ENCODE results near the gene PRKCA.

PRKCA gene

GRCh38 chr17:66762276-66762675, 459.9 kb downstream of the PRKCA start:
- no peak overlapping the region for H3K4me3 ChIP-seq (ENCODE audit: low read depth, low read length)
- DNase-seq (ENCODE audit: low read depth, low spot score): no peak
- TF ChIP-seq, protein P1, sequence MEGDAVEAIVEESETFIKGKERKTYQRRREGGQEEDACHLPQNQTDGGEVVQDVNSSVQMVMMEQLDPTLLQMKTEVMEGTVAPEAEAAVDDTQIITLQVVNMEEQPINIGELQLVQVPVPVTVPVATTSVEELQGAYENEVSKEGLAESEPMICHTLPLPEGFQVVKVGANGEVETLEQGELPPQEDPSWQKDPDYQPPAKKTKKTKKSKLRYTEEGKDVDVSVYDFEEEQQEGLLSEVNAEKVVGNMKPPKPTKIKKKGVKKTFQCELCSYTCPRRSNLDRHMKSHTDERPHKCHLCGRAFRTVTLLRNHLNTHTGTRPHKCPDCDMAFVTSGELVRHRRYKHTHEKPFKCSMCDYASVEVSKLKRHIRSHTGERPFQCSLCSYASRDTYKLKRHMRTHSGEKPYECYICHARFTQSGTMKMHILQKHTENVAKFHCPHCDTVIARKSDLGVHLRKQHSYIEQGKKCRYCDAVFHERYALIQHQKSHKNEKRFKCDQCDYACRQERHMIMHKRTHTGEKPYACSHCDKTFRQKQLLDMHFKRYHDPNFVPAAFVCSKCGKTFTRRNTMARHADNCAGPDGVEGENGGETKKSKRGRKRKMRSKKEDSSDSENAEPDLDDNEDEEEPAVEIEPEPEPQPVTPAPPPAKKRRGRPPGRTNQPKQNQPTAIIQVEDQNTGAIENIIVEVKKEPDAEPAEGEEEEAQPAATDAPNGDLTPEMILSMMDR (IDR thresholded peaks at IDR 0.05; ENCODE audit: insufficient read depth, low read length, missing control alignments): no peak
- POLR2A ChIA-PET: no interaction called here
- CTCF ChIA-PET: no interaction called here

- TF ChIP-seq, protein P1 (IDR thresholded peaks at IDR 0.05; ENCODE audit: insufficient read depth, low read length, missing control alignments): no peak
- ChIA-PET CTCF (no interaction called here), POLR2A (no interaction called here)
- DNase-seq (ENCODE audit: low read depth, low spot score): no peak
- no peak overlapping the region for H3K4me3 ChIP-seq (ENCODE audit: low read depth, low read length)
Observed at GRCh38 chr17:66763056-66763455, 460.6 kb downstream of the PRKCA start.

- H3K4me3 ChIP-seq (ENCODE audit: low read depth, low read length): no peak overlapping the region
- no peak for DNase-seq (ENCODE audit: low read depth, low spot score)
- TF ChIP-seq, protein P1 (IDR thresholded peaks at IDR 0.05; ENCODE audit: insufficient read depth, low read length, missing control alignments): no peak
- POLR2A ChIA-PET: no interaction called here
- CTCF ChIA-PET: interaction anchor here (0.9 kb wide), 1 partner anchor 37 kb away, joined by 4 read pairs; no protein-coding TSS in a partner anchor
Observed at GRCh38 chr17:66764506-66764905, 462.1 kb downstream of the PRKCA start.

- ChIA-PET POLR2A (no interaction called here), CTCF (no interaction called here)
- DNase-seq (ENCODE audit: low read depth, low spot score): no peak
- H3K4me3 ChIP-seq (ENCODE audit: low read depth, low read length): no peak overlapping the region
- TF ChIP-seq, protein P1 (IDR thresholded peaks at IDR 0.05; ENCODE audit: insufficient read depth, low read length, missing control alignments): no peak
Observed at GRCh38 chr17:66767154-66767933, 464.9 kb downstream of the PRKCA start.

- H3K4me3 ChIP-seq (ENCODE audit: low read depth, low read length): no peak overlapping the region
- TF ChIP-seq, protein P1 (IDR thresholded peaks at IDR 0.05; ENCODE audit: insufficient read depth, low read length, missing control alignments): no peak
- ChIA-PET CTCF (no interaction called here), POLR2A (no interaction called here)
- no peak for DNase-seq (ENCODE audit: low read depth, low spot score)
Observed at GRCh38 chr17:66769911-66770310, 467.5 kb downstream of the PRKCA start.

DNA sequence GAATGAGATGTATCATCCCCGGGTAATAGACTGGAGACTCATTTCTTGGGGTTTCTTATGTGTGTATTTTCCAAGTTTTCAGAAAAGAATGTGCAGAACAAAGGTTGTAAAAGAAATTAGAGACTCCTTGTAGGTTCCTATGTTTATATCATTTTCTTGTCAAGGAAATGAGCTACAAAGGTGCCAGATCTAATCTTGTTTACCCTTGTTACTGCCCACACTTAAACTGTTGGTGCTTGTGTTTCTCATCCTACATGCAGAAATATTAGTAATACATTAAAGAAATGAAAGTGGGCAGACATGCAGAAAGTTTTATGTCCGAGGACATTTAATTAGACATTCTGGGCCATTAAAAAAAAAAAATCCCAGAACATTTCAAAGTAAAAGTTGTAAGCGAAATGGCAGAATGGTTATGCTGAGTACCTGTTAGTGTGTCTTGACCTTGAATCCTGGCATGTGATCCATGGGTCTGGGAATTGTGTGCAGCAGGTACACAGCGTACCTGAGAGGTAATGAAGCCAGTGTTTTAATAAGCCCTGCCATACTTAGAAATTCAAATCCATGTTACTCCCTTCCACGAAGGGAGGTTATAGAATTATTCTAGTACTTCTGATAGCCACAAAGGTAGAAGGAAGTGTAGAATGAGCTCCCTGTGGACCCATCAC, 469.9 kb downstream of the PRKCA start:
- no peak overlapping the region for H3K4me3 ChIP-seq (ENCODE audit: low read depth, low read length)
- POLR2A ChIA-PET: no interaction called here
- TF ChIP-seq, protein P1 (IDR thresholded peaks at IDR 0.05; ENCODE audit: insufficient read depth, low read length, missing control alignments): no peak
- DNase-seq (ENCODE audit: low read depth, low spot score): no peak
- CTCF ChIA-PET: no interaction called here
